ENCODE measurements around the gene RAB36.

Gene RAB36

GRCh38 chr22:23122992-23123803 lies 22.1 kb upstream of the RAB36 start:
- H3K9me3 ChIP-seq (ENCODE audit: control insufficient read depth, insufficient read depth, low read depth, low read length), result no peaks in the 10 kb centered on the region
- 0 out of 2 replicates have a peak, but pooled peaks cover 2% of the 10 kb centered on the region for H3K36me3 ChIP-seq (ENCODE audit: control insufficient read depth, insufficient read depth, low read length)
- peaks cover 7% of the 10 kb centered on the region; the same call in 1 of the 2 replicates for H3K27me3 ChIP-seq (ENCODE audit: control insufficient read depth, insufficient read depth, low read length)
- H3K4me3 ChIP-seq (ENCODE audit: low read depth, low read length), result no peak overlapping the region
- H3K27ac ChIP-seq (ENCODE audit: low read depth, low read length), result no peak overlapping the region
- H3K4me1 ChIP-seq (ENCODE audit: control insufficient read depth, insufficient read depth, low read length), result peaks cover 1% of the 10 kb centered on the region; the same call in 1 of the 2 replicates
- no peak overlapping the region for H3K9ac ChIP-seq (ENCODE audit: low read length)

- peaks cover 7% of the 10 kb centered on the region; the same call in 1 of the 2 replicates for H3K27me3 ChIP-seq (ENCODE audit: control insufficient read depth, insufficient read depth, low read length)
- H3K4me3 ChIP-seq (ENCODE audit: low read depth, low read length), result no peak overlapping the region
- no peaks in the 10 kb centered on the region for H3K9me3 ChIP-seq (ENCODE audit: control insufficient read depth, insufficient read depth, low read depth, low read length)
- H3K36me3 ChIP-seq (ENCODE audit: control insufficient read depth, insufficient read depth, low read length), result 0 out of 2 replicates have a peak, but pooled peaks cover 2% of the 10 kb centered on the region
- H3K4me1 ChIP-seq (ENCODE audit: control insufficient read depth, insufficient read depth, low read length), result peaks cover 2% of the 10 kb centered on the region; the same call in 1 of the 2 replicates
- H3K27ac ChIP-seq (ENCODE audit: low read depth, low read length), result no peak overlapping the region
- H3K9ac ChIP-seq (ENCODE audit: low read length), result no peak overlapping the region
Measured at GRCh38 chr22:23123804-23124254, 21.4 kb upstream of the RAB36 start.

GRCh38 chr22:23124611-23125511 lies 20.4 kb upstream of the RAB36 start:
- H3K4me1 ChIP-seq (ENCODE audit: control insufficient read depth, insufficient read depth, low read length), result peaks cover 2% of the 10 kb centered on the region; the same call in 1 of the 2 replicates
- no peak overlapping the region for H3K9ac ChIP-seq (ENCODE audit: low read length)
- no peak overlapping the region for H3K4me3 ChIP-seq (ENCODE audit: low read depth, low read length)
- H3K36me3 ChIP-seq (ENCODE audit: control insufficient read depth, insufficient read depth, low read length), result 0 out of 2 replicates have a peak, but pooled peaks cover 2% of the 10 kb centered on the region
- no peak overlapping the region for H3K27ac ChIP-seq (ENCODE audit: low read depth, low read length)
- H3K9me3 ChIP-seq (ENCODE audit: control insufficient read depth, insufficient read depth, low read depth, low read length), result no peaks in the 10 kb centered on the region
- H3K27me3 ChIP-seq (ENCODE audit: control insufficient read depth, insufficient read depth, low read length), result peaks cover 7% of the 10 kb centered on the region; the same call in 1 of the 2 replicates

- H3K36me3 ChIP-seq (ENCODE audit: control insufficient read depth, insufficient read depth, low read length), result 0 out of 2 replicates have a peak, but pooled peaks cover 2% of the 10 kb centered on the region
- H3K4me1 ChIP-seq (ENCODE audit: control insufficient read depth, insufficient read depth, low read length), result peaks cover 2% of the 10 kb centered on the region; the same call in 1 of the 2 replicates
- no peak overlapping the region for H3K9ac ChIP-seq (ENCODE audit: low read length)
- H3K4me3 ChIP-seq (ENCODE audit: low read depth, low read length), result no peak overlapping the region
- H3K9me3 ChIP-seq (ENCODE audit: control insufficient read depth, insufficient read depth, low read depth, low read length), result no peaks in the 10 kb centered on the region
- peaks cover 4% of the 10 kb centered on the region; the same call in 1 of the 2 replicates for H3K27me3 ChIP-seq (ENCODE audit: control insufficient read depth, insufficient read depth, low read length)
- H3K27ac ChIP-seq (ENCODE audit: low read depth, low read length), result no peak overlapping the region
Measured at GRCh38 chr22:23125512-23126103, 19.7 kb upstream of the RAB36 start.

- H3K27me3 ChIP-seq (ENCODE audit: control insufficient read depth, insufficient read depth, low read length), result peaks cover 1% of the 10 kb centered on the region; the same call in 1 of the 2 replicates
- H3K9ac ChIP-seq (ENCODE audit: low read length), result no peak overlapping the region
- no peak overlapping the region for H3K4me3 ChIP-seq (ENCODE audit: low read depth, low read length)
- 0 out of 2 replicates have a peak, but pooled peaks cover 2% of the 10 kb centered on the region for H3K36me3 ChIP-seq (ENCODE audit: control insufficient read depth, insufficient read depth, low read length)
- H3K9me3 ChIP-seq (ENCODE audit: control insufficient read depth, insufficient read depth, low read depth, low read length), result no peaks in the 10 kb centered on the region
- peaks cover 2% of the 10 kb centered on the region; the same call in 1 of the 2 replicates for H3K4me1 ChIP-seq (ENCODE audit: control insufficient read depth, insufficient read depth, low read length)
- H3K27ac ChIP-seq (ENCODE audit: low read depth, low read length), result no peak overlapping the region
Measured at GRCh38 chr22:23126165-23127054, 18.9 kb upstream of the RAB36 start.

GRCh38 chr22:23127055-23127756 lies 18.1 kb upstream of the RAB36 start:
- no peak overlapping the region for H3K4me3 ChIP-seq (ENCODE audit: low read depth, low read length)
- no peaks in the 10 kb centered on the region for H3K9me3 ChIP-seq (ENCODE audit: control insufficient read depth, insufficient read depth, low read depth, low read length)
- no peaks in the 10 kb centered on the region; the same call in 1 of the 2 replicates for H3K27me3 ChIP-seq (ENCODE audit: control insufficient read depth, insufficient read depth, low read length)
- 0 out of 2 replicates have a peak, but pooled peaks cover 2% of the 10 kb centered on the region for H3K36me3 ChIP-seq (ENCODE audit: control insufficient read depth, insufficient read depth, low read length)
- peaks cover 2% of the 10 kb centered on the region; the same call in 1 of the 2 replicates for H3K4me1 ChIP-seq (ENCODE audit: control insufficient read depth, insufficient read depth, low read length)
- H3K27ac ChIP-seq (ENCODE audit: low read depth, low read length), result no peak overlapping the region
- H3K9ac ChIP-seq (ENCODE audit: low read length), result no peak overlapping the region

GRCh38 chr22:23127788-23128187 lies 17.5 kb upstream of the RAB36 start:
- H3K27ac ChIP-seq (ENCODE audit: low read depth, low read length), result no peak overlapping the region
- H3K4me3 ChIP-seq (ENCODE audit: low read depth, low read length), result no peak overlapping the region
- H3K9me3 ChIP-seq (ENCODE audit: control insufficient read depth, insufficient read depth, low read depth, low read length), result no peaks in the 10 kb centered on the region
- no peaks in the 10 kb centered on the region; the same call in 1 of the 2 replicates for H3K27me3 ChIP-seq (ENCODE audit: control insufficient read depth, insufficient read depth, low read length)
- no peak overlapping the region for H3K9ac ChIP-seq (ENCODE audit: low read length)
- H3K36me3 ChIP-seq (ENCODE audit: control insufficient read depth, insufficient read depth, low read length), result 0 out of 2 replicates have a peak, but pooled peaks cover 2% of the 10 kb centered on the region
- peaks cover 2% of the 10 kb centered on the region; the same call in 1 of the 2 replicates for H3K4me1 ChIP-seq (ENCODE audit: control insufficient read depth, insufficient read depth, low read length)

- Histone ChIP-seq H3K27me3 (ENCODE audit: control insufficient read depth, insufficient read depth, low read length) (no peaks in the 10 kb centered on the region; the same call in 1 of the 2 replicates), H3K9me3 (ENCODE audit: control insufficient read depth, insufficient read depth, low read depth, low read length) (no peaks in the 10 kb centered on the region), H3K36me3 (ENCODE audit: control insufficient read depth, insufficient read depth, low read length) (no peaks in the 10 kb centered on the region), H3K9ac (ENCODE audit: low read length) (no peak overlapping the region), H3K4me3 (ENCODE audit: low read depth, low read length) (no peak overlapping the region), H3K27ac (ENCODE audit: low read depth, low read length) (no peak overlapping the region), H3K4me1 (ENCODE audit: control insufficient read depth, insufficient read depth, low read length) (peaks cover 2% of the 10 kb centered on the region; the same call in 1 of the 2 replicates)
Measured at GRCh38 chr22:23128269-23129108, 16.8 kb upstream of the RAB36 start.

- Histone ChIP-seq H3K9ac (ENCODE audit: low read length) (no peak overlapping the region), H3K36me3 (ENCODE audit: control insufficient read depth, insufficient read depth, low read length) (no peaks in the 10 kb centered on the region), H3K27me3 (ENCODE audit: control insufficient read depth, insufficient read depth, low read length) (no peaks in the 10 kb centered on the region; the same call in 1 of the 2 replicates), H3K4me1 (ENCODE audit: control insufficient read depth, insufficient read depth, low read length) (peaks cover 2% of the 10 kb centered on the region; the same call in 1 of the 2 replicates), H3K27ac (ENCODE audit: low read depth, low read length) (no peak overlapping the region), H3K4me3 (ENCODE audit: low read depth, low read length) (no peak overlapping the region), H3K9me3 (ENCODE audit: control insufficient read depth, insufficient read depth, low read depth, low read length) (no peaks in the 10 kb centered on the region)
Measured at GRCh38 chr22:23129149-23129548, 16.1 kb upstream of the RAB36 start.
